Measurements from ENCODE around the gene BRK1. TPM values are rescaled to one million over a fixed set of nuclear protein-coding genes. Genes with fewer than 3 reads are reported as not detected.

Gene BRK1
- total and polyA plus RNA-seq, 9 of the 15 experiments (the other 6 are each of a cell fraction or from before 2014, with no cell fraction given) = 105 to 634 (median 250) TPM

DNA sequence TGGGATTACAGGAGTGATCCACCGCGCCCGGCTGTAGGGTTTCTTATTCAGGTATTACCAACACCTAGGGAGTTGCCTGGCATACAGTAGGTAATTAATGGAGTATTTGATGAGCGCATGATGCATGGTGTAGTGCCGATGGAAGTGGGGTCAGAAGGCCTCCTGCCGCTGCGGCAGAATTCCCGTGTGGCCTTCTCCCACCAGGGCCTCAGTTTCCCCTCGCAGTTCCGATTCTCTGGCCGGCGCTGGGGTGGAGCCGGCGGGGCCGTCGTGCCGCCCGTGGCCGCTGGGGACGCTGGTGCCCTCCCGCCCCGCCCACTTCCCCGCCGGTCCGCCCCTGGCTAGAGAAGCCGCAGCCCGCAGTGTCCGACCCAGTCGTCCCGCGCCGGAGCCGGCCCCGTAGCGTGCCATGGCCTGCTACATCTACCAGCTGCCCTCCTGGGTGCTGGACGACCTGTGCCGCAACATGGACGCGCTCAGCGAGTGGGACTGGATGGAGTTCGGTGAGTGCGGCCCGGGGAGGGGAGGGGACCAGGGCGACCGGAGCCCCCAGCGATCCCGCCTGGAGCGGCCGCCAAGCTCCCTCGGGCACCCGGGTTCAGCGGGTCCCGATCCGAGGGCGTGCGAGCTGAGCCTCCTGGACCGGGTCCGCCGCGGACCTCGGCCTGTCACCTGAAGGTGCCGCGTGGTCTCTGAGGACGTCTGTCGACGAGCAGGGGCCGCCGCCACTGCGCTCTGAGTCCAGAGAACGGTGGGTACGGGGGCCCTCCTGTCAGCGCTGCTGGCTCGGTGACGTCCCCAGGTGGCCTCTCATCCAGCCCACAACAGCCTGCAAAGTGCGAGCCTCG, 49.3 kb downstream of the BRK1 start, which contains the start of gene IRAK2:
IRAK2 (plus strand) TSS at position 374 of the 848 bp plus-strand sequence; CDS start at position 410, 36 bp downstream.
- H3K9me3 ChIP-seq (replicated peaks; ENCODE audit: control insufficient read depth, insufficient read depth, low read depth, low read length) = peaks cover 6% of the 10 kb centered on the region
- WGBS (ENCODE audit: insufficient coverage, low coverage, missing lambda C conversion rate) = 2% methylated on average over 56 of the region's 76 CpGs
- DNase-seq (ENCODE audit: extremely low read depth in 1 of 4, low spot score in 3 of 4) = peak; percentile 87 to 96 (median 94)
- no peaks in the 10 kb centered on the region for H3K36me3 ChIP-seq (ENCODE audit: control insufficient read depth, insufficient read depth, low read length)
- no peaks in the 10 kb centered on the region for H3K27me3 ChIP-seq (ENCODE audit: control insufficient read depth in 2 of 2, insufficient read depth in 2 of 2, low read length in 2 of 2)
- no peaks in the 10 kb centered on the region for H4K20me1 ChIP-seq (replicated peaks; ENCODE audit: control insufficient read depth, insufficient read depth, low read length)
- CTCF ChIA-PET (ENCODE audit: low intra/inter-chr PET ratio) = interaction anchor here (0.7 to 1.4 kb wide), 2 partner anchors 60 to 232 kb away, joined by 3 to 4 read pairs; no protein-coding TSS in a partner anchor
- H3K4me2 ChIP-seq (ENCODE audit: insufficient read depth, low read length) = peak within 1 kb of the TSS; percentile 98
- POLR2A ChIA-PET = interaction anchor here (0.6 to 1.5 kb wide), 8 partner anchors 9 to 50 kb away, joined by 3 to 4 read pairs (median 4); no protein-coding TSS in a partner anchor
- H3K4me1 ChIP-seq (replicated peaks in 1 of 2; ENCODE audit: control insufficient read depth in 2 of 2, insufficient read depth in 2 of 2, low read length in 2 of 2) = peaks cover 0 to 17% of the 10 kb centered on the region in 2 experiments; a peak in 3 of 5 replicates
- in situ Hi-C loops (cut with MboI) (no loop called here), intact Hi-C loops (cut with micrococcal nuclease) (loop anchor here (2.0 to 5.0 kb wide), 3 partner anchors 60 to 158 kb away; partner anchors contain the start of genes FANCD2 and SEC13)
- peak within 1 kb of the TSS; percentile 69 for H3K4me3 ChIP-seq
- peak within 1 kb of the TSS; percentile 100 for H2AFZ ChIP-seq (ENCODE audit: low read depth, low read length)
- H3K79me2 ChIP-seq (ENCODE audit: control insufficient read depth, insufficient read depth, low read length) = no peaks in the 10 kb centered on the region
- H3K9ac ChIP-seq (ENCODE audit: insufficient read depth in 1 of 2, low read depth in 2 of 2, low read length in 2 of 2) = peak within 1 kb of the TSS; percentile 71 to 96
- FAIRE-seq = no peak
- H3K27ac ChIP-seq (ENCODE audit: extremely low read depth, low read depth, low read length) = peak within 1 kb of the TSS; percentile 41; the same call in 1 of the 3 replicates
- BruUV-seq (replicated peaks) = no TSS peak
- ATAC-seq = peak; percentile 96
- H3K9me1 ChIP-seq (ENCODE audit: control insufficient read depth, insufficient read depth, low read length) = no peaks in the 10 kb centered on the region
- 0 out of 2 replicates have a peak, but pooled peaks have one; percentile 15 for TF ChIP-seq SMARCE1 (IDR thresholded peaks at IDR 0.05)
- TF ChIP-seq KAT2B (IDR thresholded peaks at IDR 0.05; ENCODE audit: low read depth, low read length) = no peak
- TF ChIP-seq DNMT1 (IDR thresholded peaks at IDR 0.05) = no peak
- TF ChIP-seq E2F5 (CRISPR knock-in tag; IDR thresholded peaks at IDR 0.05) = no peak
- TF ChIP-seq CBFA2T3 (IDR thresholded peaks at IDR 0.05) = no peak
- TF ChIP-seq ESRRB (CRISPR knock-in tag; IDR thresholded peaks at IDR 0.05; ENCODE audit: borderline replicate concordance) = no peak
- no peak for TF ChIP-seq NFE2 (IDR thresholded peaks at IDR 0.05; ENCODE audit: low read depth)
- TF ChIP-seq RFX7 (CRISPR knock-in tag; IDR thresholded peaks at IDR 0.05) = no peak
- TF ChIP-seq HMGN3 (IDR thresholded peaks at IDR 0.05; ENCODE audit: borderline replicate concordance, extremely low read depth, insufficient read length, low read depth, low read length) = peak; percentile 37
- no peak for TF ChIP-seq PURB (CRISPR knock-in tag; IDR thresholded peaks at IDR 0.05; ENCODE audit: low read depth)
- TF ChIP-seq TOE1 (IDR thresholded peaks at IDR 0.05; ENCODE audit: borderline replicate concordance) = 0 out of 2 replicates have a peak, but pooled peaks have one; percentile 9
- TF ChIP-seq TOE1 (CRISPR knock-in tag; IDR thresholded peaks at IDR 0.05; ENCODE audit: borderline replicate concordance, low read depth) = 0 out of 2 replicates have a peak, but pooled peaks have one; percentile 66
- no peak for TF ChIP-seq ZNF830 (CRISPR knock-in tag; IDR thresholded peaks at IDR 0.05)
- TF ChIP-seq, protein P1, sequence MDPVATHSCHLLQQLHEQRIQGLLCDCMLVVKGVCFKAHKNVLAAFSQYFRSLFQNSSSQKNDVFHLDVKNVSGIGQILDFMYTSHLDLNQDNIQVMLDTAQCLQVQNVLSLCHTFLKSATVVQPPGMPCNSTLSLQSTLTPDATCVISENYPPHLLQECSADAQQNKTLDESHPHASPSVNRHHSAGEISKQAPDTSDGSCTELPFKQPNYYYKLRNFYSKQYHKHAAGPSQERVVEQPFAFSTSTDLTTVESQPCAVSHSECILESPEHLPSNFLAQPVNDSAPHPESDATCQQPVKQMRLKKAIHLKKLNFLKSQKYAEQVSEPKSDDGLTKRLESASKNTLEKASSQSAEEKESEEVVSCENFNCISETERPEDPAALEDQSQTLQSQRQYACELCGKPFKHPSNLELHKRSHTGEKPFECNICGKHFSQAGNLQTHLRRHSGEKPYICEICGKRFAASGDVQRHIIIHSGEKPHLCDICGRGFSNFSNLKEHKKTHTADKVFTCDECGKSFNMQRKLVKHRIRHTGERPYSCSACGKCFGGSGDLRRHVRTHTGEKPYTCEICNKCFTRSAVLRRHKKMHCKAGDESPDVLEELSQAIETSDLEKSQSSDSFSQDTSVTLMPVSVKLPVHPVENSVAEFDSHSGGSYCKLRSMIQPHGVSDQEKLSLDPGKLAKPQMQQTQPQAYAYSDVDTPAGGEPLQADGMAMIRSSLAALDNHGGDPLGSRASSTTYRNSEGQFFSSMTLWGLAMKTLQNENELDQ (CRISPR knock-in tag; IDR thresholded peaks at IDR 0.05; ENCODE audit: borderline replicate concordance) = no peak
- TF ChIP-seq TAF15 (IDR thresholded peaks at IDR 0.05; ENCODE audit: low read depth, low read length) = no peak
- TF ChIP-seq MEF2A (IDR thresholded peaks at IDR 0.05; ENCODE audit: control insufficient read depth, low read depth, low read length) = no peak
- TF ChIP-seq, protein P2, sequence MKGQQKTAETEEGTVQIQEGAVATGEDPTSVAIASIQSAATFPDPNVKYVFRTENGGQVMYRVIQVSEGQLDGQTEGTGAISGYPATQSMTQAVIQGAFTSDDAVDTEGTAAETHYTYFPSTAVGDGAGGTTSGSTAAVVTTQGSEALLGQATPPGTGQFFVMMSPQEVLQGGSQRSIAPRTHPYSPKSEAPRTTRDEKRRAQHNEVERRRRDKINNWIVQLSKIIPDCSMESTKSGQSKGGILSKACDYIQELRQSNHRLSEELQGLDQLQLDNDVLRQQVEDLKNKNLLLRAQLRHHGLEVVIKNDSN (CRISPR knock-in tag; IDR thresholded peaks at IDR 0.05) = 0 out of 2 replicates have a peak, but pooled peaks have one; percentile 6
- peak; percentile 94 for TF ChIP-seq SP1 (CRISPR knock-in tag; IDR thresholded peaks at IDR 0.05)

All from K562 (cell line).